ENCODE measurements around the gene MIAT.

MIAT gene

GRCh38 chr22:26669060-26669481 is 11.7 kb downstream of the MIAT start:
- DNase-seq (ENCODE audit: low read depth in 2 of 2) = no peak

DNA sequence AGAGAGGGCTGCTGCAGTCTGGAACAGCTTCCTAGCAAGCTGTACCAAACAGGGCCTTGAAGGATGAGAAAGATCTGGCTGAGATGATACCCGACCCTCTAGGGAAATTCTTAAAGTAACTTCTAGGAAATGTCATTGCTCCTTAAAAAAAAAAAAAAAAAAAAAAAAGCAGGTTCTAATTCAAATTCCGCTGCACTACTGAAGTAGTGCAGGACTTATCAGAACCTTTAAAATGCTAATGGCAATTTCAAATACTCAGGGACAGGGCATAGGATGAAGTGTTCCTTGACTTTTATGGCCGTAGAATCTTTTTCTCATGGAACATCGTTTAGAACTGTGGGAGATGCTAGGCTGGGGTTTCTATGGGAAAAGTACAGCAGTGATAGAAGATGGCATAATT is 13.1 kb downstream of the MIAT start:
- DNase-seq (ENCODE audit: low read depth in 2 of 2) = no peak

DNA sequence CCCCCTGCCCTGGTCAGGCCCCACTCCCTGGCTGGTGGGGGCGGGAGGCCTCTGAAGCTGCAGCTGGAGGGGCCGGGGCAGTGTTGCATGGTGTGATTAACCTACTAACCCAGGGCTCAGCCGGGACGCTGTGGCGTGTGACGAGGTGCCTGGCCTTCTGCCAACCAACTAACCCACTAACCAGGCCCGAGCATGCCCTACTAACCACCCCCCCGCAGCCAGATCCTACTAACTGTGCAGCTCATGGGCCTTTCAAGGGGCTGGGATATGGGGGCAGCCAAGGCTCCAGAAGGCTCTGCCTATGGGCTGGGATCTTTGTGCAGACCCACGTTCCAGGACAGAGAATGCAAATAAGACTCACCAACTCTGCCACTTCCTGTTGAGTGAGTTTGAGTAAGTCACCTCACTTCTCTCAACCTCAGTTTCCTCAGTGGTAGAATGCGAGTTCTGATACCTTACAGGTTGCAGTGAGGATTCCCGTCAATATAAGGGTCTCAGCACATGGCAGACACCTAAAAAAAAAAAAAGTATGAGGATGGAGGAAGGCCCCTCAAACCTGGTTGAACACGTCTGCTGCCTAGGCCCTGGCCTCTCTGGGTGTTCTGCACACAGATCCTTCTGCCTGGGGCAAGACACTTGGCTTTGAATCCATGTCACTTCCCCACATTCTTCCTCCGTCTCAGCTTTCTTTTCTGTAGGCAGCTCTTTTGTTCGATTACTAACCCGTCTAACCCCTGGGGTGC is 14.1 kb downstream of the MIAT start:
- DNase-seq (ENCODE audit: low read depth in 2 of 2) = peak; percentile 46 to 47

GRCh38 chr22:26672060-26672471 is 14.7 kb downstream of the MIAT start:
- no peak for DNase-seq (ENCODE audit: low read depth in 2 of 2)

DNA sequence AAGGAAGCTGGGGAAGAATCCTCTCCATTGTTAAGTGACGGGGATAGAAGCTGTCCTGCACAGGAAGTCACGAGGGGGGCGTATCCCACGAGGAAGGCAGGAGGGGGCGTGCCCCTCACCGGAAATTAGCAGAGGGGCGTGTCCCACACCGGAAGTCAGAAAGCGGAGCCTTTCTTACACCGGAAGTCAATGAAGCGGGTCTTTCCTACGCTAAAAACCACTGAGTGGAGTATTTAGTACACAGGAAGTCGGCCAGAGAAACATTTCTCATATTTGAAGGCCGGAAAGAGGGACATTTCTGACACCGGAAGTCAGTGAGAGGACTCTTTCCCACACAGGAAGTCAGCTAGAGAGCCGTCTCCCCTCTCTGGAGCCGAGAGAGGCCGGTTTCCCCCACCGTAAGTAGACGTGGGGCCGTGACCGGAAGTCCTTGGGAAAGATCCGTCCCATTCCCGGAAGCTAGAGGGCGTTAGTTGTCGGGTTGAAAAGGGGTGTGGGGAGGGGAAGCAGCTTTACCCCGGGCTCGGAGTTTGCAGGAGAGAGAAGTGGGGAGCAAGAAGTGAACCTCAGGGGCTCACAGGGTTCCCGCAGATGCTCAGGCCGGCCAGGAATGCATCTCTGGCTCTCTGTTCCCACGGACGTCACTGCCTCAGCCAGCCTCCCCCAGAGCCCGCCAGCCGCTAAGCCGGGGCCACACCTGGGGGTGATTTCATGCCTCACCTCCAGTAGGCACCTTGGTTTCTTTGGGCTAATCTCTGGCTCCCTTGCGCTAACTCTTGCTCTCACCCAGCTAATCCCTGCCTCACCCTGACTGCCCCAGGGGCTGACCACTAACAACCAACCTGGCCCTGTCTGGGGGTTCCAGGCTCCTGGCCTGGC is 15.4 kb downstream of the MIAT start:
- DNase-seq (ENCODE audit: low read depth in 2 of 2) = peak; percentile 79 to 84

DNA sequence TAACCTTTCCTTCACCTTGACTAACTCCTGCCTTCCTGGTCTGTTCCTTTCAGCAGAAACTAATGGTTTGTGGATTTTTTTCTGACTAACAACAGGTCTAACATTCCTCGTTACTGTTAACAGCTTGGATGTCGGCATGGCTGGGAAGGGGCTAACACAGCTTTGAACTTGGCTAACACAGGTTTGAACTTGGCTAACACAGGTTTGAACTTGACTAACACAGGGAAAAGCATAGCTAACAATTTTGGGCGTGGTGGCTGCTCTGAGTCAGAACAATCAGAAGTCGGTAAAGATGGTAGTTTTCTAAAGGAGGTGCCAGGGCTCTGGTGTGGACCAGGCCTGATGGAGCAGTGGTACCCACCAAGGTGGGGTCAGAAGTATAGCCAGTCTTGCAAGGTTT is 16.1 kb downstream of the MIAT start:
- no peak for DNase-seq (ENCODE audit: low read depth in 2 of 2)

- DNase-seq (ENCODE audit: low read depth in 2 of 2) = no peak
These were observed 17.1 kb downstream of the MIAT start for GRCh38 chr22:26674211-26675190.

DNA sequence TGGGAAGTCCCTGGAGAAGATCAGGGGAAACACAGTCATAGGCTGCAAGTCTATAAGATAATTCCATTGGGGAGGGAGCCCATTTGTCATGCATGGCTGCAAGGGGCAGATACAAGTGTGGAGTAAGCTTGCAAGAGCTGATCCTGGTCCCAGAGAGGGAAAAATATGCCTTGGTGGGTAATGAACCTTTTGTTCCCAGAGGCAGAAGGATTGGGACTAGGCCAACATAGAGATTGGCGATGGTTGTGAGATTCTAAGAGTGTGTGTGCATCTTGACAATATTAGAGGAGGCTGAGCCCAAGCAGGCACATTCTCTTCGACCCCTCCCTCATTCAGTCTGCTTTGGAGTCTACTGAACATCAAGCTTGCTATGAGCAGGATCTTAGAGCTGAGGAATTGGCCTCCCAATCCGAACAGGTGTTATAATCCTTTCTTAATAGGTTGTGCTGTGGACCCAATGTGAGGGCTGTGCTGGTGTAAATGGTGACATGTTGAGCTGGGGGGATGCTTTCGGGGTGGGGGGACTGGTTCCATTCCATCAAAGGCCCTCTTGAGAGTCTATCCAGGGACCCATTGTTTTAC is 18.4 kb downstream of the MIAT start:
- DNase-seq (ENCODE audit: low read depth in 2 of 2) = no peak

DNA sequence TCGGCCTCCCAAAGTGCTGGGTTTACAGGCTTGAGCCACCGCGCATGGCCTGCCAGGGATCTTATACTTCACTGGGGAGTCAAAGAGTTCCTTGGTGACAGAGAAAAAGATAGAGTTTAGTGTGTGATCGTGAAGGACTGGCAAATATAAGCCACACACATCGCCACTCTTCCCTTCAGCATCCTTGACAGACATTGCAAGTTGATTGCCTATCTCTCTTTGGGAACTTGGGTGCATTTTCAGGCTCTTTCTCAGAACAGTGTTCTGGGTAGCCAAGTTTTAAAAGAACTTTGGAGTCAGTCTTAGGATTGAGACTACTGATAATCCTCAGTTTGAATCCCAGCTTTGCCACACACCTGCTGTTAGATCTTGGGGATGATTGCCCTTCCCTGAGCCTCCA is 19.8 kb downstream of the MIAT start:
- no peak for DNase-seq (ENCODE audit: low read depth in 2 of 2)

DNA sequence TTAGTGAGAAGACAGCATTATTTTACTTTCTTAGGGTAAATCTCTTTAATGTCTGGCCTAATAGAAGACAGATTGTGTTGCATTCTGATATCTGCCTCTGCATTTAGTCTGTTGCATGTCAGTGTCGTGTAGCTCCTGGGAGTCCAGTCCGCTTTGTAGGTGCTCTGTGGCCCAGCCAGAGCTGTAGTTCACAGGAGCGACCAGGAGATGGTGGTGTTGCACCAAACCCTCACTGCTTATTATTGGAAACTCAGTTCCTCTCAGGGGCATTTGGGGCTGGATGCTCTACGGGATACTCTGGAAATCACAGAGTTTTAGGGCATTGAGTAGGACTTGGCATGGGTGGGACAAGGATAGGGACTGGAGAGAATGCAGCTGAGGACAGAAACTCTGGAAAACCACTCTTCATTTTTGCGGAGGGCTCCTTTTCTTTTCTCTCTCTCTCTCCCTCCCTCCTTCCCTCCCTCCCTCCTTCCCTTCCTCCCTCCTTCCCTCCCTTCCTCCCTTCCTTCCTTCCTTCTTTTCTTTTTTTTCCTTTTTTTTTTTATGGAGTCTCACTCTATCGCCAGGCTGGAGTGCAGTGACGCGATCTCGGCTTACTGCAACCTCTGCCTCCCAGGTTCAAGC is 21.7 kb downstream of the MIAT start:
- peak in 1 of 2 donors; percentile 47 for DNase-seq (ENCODE audit: low read depth in 2 of 2)

- DNase-seq (ENCODE audit: low read depth in 2 of 2) = no peak
These were observed 23.1 kb downstream of the MIAT start for GRCh38 chr22:26680485-26680884.

DNA sequence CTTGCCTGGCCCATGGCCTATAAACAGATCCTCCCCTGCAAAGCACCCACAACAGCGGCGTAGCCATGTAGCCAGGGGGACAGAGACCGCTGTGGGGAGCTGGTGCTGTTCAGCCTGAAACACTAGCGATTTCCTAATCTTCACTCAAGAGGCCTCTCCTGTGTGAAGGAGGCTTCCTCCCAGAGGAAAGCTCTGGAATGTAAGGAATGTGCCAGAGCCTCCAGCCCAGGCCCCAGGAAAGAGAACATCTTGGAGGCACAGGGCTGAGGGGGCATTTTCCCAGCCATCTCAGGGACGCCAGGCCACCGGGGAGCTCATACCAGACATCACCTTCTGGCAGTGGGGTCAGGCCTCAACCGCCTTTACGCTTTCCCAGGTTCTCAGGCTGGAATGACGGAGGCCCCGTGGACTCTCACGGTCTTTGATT is 24.0 kb downstream of the MIAT start:
- no peak for DNase-seq (ENCODE audit: low read depth in 2 of 2)

- no peak for DNase-seq (ENCODE audit: low read depth in 2 of 2)
These were observed 26.8 kb downstream of the MIAT start for GRCh38 chr22:26684168-26684567.

- no peak for DNase-seq (ENCODE audit: low read depth in 2 of 2)
These were observed 28.2 kb downstream of the MIAT start for GRCh38 chr22:26685601-26686000.

DNA sequence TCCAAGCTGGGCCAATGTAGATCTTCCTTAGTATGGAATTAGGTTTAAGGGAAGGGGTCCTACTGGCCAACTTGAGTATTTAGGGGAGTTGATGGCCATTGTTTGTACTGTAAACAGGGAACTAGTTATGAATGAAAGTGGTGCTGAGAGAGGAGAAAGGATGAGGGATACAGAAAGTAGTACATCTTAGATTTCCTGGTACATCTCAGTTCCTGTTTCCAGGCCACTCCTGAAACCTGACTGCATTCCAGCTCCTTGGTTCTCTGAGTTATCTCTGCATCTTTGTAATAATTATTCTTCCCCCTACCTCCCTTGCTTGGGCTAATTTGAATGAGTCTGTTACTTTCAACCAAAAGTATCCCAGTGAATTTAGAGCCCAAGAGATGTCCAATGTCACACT is 30.1 kb downstream of the MIAT start:
- DNase-seq (ENCODE audit: low read depth in 2 of 2) = no peak

DNA sequence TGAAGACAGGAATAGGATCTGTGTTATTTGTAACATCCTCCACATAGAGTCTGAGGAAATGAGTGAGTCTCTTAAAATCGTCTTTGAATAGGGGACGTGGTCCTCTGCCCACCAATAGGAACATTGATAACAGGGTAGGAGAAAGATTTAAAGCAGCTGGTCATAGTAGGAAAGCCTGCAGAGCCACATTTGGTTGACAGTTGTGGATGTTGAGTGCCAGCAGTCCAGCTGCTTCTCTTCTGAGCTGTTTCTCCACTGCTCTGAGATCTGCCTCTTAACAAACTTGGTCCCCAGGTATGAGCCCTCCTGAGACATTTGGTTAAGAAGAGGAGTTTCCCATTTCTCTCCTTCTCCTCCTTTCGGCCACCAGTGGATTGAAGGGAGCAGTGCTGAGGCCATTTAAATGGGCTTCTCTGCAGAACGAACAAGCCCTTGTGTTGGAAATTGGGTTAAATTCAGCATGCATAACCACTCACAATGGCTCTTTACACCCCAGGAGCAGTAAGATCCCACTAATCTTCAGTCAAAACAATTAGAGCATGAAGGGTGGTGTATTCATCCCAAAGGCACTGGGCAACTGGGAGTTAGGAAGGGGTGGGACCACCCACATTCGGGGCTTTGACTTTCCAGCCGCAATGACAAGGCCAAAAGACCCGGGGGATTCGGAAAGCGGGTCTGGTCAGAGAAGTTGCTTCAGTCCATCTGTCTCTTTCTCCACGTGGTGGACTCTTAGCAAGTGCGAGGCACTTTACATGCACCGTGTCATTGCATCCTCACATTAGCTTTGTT is 32.3 kb downstream of the MIAT start:
- DNase-seq (ENCODE audit: low read depth in 2 of 2) = no peak

- no peak for DNase-seq (ENCODE audit: low read depth in 2 of 2)
These were observed 33.4 kb downstream of the MIAT start for GRCh38 chr22:26690654-26691376.

DNA sequence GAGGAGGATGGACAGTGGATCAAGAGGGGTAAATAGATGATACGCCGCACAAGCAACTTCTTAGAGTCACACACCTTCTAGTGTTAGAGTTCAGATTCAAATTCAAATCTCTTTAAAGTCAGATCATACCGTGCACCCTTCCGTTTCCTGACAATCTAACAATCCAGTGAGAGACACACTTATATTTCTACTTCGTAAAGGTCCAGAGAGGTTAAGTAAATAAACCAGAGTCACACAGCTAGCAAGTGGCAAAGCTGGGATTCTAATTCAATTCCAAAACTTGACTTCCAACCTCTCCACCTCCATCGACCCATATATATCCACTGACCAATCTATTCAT is 34.0 kb downstream of the MIAT start:
- DNase-seq (ENCODE audit: low read depth in 2 of 2) = no peak

- DNase-seq (ENCODE audit: low read depth in 2 of 2) = no peak
These were observed 34.8 kb downstream of the MIAT start for GRCh38 chr22:26692215-26692614.

DNA sequence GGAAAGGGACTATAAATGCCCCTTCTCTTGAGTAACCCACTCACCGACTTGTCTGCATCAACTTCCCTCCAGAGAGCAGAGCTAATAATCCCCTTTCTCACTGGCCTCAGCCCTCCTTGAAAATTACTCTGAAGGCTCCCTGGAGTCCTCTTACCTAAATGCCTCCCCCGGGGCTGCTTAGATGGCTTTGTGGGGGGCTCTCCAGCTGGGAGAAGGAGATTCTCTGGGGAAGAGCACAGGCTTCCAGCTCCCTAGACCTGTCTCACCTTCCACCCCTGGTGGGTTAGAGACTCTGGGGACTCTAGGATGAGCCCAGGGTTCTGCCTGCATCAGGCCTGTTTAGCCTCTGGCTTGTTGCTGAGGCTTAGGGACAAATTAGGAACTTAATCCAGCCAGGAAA is 39.8 kb downstream of the MIAT start:
- no peak for DNase-seq (ENCODE audit: low read depth in 2 of 2)
